HG02970 (cell line): ENCODE data around the gene SCN5A.

Experiments used
- ATAC-seq: cut with Tn5 transposase; IDR thresholded peaks from one replicate; pipeline ENCODE4 v1.9.1; 2021; ENCODE audit warnings: mild to moderate bottlenecking, moderate library complexity, moderate number of reproducible peaks; ENCODE audit not compliant: unreplicated experiment, low FRiP score

The SCN5A gene

DNA sequence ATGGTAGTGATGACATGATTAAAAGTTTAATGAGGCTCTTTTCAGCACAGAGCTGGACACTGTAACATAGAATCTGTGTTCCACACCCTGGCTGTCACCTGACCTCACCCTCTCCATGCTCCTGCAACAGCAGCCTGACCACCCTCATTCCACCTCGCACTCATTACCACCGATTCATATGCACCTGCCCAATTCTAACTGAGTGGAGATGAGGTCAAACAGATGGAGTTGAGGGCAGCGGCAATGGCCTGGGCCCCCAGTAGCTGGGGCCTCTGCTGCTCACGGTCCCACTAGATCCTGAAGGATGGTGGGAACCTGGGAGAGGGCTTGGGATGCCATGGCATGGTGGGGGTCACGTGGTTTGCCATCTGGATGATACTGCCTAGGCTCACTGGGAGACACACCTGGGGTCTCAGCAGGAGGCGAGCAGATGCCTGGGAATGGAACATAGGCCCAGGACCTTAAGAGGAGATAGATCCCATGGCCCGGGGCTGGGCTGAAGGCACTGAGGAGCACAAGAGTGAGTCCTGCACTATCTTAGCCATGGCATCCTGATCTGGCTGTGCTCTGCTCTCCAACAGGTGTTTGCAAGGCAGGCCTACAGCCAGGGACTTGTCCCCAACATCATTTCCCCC is 1.3 kb downstream of the SCN5A start:
- ATAC-seq: no peak

DNA sequence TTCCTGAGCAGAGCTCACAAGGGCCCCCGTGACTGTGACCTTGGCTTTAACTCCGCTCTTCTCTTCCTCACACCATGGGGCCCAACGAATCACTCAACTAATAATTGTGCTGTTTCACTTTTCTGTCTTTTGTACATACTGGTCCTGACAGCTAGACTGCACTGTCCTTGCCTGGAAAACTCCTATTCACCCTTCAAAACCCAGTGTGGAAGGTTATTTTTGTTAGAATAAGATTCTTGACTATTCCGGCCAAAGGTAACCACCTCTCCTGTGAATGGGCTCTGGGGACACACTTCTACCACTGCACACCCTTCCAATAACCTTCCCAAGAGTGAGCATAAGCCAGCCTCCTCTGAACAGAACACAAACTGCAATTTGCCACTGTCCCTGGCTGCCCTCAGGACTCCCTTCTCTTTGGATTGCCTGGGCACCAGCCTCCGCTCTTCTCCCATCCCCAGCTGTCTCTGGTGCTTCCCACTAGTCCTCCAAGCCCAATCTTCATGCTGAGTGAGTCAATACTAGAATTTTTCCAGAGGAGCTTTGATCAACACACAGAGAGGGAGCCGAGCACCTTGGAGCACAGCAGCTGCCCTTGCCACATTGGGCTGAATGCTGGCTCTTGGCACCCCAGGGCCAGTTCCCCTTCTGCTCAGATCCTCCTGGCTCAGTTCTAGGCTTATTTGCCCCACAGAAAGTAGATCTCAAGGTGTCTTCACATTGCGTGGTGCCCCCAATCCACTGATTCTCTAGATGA is 2.1 kb downstream of the SCN5A start:
- ATAC-seq: no peak

DNA sequence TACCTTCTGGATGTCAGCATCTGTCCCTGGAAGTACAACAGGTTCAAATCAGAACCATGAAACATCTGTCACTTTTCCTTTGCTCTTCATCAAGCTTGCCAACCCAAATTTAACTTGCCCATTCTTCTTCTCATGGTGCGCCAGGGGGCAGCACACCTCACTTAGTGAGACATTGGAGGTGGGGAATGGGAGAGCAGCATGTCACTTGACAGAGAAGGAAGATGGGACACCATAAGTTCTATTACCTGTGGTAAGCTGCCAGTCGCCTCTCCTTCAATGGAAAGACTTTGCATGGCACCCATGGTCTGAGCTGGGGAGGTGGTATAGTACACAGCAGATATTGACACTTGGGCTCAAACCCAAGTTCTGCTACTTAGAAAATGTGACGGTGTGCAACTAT is 2.9 kb downstream of the SCN5A start:
- ATAC-seq: no peak

DNA sequence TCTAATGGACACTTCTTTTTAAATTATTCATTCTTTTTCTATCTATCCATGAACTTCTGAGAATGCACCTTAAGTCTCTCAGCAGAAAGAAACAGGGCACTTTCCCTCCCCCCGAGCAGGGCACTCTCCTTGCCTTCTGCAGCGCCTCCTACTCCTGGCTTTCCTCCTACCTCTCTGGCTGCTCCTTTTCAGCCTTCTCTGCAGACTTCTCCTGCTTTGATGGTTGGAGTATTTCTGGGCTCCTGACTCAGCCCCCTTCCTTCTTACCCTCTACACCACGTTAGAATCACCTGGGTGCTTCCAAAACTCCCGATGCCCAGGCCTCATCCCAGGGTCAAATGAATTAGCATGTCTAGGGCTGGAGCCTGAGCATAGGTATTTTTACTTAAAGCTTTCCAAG is 3.4 kb downstream of the SCN5A start:
- ATAC-seq: no peak

DNA sequence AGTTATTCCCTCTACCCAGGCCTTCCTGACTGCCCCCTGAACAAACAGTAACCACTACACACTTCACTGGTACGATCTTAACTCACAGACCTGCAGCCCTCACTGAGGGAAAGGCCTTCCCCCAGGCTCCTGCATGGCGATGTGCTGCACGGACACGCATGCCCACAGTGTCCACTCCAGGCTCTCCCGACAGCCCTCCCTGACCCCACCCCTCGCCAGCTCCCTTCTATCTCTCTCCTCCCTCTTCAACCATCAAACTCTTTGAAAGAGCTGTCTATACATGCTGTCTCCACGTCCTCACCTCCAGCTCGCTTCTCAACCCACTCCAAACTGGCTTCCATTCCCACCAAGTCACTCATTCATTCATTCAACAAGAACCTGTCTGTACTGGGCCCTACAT is 3.9 kb downstream of the SCN5A start:
- no peak for ATAC-seq

DNA sequence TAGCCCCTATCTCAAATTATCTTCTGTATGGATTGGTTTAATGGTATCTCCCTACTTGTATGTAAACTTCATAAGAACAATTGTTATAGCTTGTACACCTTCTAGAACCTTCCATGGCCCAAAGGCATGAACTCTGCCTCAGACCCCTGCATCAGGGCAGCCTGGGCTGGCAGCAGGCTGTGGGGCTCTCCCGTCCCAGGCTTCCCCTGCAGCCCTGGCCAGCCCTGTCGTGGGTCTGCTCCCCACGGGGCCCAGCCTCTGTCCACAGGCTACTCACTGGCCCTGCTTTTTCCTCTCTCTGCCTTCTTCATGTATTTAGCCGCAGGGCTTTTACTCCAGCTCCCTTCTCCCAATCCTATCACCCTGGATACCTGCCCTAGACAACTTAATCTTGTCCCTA is 4.4 kb downstream of the SCN5A start:
- ATAC-seq: no peak

DNA sequence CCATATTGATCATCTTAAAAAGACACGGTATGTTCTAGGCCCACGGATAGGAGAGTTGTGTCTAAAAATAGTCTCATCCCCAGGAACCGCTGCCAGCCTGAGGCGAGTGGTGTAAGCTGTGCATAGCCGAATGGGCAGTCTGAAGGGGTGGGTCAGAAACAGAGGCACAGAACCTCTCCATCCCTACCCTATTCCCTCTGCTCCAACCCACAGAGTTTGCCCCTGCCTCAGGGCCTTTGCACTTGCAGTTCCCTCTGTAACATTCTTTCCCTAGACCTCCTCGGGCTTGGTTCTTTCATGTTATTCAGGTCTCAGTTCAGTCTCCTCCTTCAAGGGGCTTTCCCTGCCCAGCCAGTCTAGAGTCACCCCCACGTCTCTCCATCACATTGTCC is 4.8 kb downstream of the SCN5A start:
- ATAC-seq: no peak

DNA sequence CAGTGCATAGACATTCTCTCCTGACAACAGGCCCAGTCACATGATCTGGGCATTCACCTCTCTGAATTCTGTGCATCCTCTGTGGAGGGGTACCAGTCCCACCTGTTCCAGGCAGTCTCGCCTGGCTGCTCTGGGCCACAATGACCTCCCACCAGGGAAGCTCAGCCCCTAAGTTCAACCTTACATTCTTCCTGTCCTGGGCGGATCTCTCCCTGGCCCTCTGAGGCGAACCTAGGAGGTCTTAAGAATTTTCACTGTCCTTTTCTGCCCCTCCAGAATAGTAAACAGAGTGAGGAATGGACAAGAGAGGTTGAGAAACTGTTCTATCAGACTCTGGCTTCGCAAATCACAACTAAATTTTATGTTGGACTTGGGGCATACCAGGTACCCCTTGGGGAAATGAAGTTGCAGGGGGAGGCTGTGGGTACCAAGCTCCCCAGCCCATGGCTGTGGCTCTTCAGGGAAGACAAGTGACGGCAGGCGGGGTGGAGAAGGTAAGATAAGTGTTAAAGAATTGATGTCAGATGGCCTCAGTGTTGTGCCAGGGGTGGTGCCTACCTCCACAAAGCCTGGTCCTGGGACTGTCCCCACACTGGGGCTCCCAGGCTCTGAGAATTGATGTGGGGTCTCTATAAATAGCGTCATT is 5.3 kb downstream of the SCN5A start:
- ATAC-seq: no peak

DNA sequence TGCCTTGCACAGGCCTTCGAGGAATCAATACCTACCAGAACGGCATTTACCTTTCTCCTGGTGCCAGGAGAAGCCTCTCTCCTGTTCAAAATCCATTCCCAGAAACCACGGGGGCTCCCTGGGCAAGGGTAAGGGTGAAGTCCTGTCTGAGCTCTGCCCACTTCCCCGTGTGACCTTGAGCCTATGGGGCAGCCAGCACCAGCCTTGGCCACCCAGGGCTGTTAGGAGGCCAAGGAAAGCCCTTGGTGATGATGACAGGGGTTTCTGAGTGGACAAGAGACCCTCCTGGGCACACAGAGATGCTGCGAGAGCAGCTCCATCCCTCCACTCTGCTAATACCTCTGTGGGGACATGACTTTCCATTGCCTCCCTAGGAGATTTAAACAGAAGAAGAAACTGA is 5.9 kb downstream of the SCN5A start:
- ATAC-seq: no peak

DNA sequence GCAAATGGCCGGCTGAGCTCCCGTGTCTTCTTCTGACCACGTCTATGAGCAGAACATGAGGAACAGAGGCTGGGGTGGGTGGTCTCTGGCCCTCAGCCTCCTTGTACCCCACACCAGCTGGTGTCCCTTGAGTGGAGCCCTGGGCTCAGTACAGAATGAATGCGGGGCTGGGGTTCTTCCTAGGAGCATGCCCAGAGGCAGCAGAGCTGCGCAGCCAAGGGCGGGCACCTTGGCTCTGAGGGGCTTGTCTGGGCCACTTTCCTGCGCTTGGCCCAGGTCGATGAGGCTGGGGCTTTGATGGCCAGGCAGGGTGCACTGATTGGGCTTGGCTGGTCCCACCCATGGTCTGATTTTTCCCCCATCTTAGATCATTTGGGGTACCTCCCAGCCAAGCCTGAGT is 6.4 kb downstream of the SCN5A start:
- ATAC-seq: no peak

DNA sequence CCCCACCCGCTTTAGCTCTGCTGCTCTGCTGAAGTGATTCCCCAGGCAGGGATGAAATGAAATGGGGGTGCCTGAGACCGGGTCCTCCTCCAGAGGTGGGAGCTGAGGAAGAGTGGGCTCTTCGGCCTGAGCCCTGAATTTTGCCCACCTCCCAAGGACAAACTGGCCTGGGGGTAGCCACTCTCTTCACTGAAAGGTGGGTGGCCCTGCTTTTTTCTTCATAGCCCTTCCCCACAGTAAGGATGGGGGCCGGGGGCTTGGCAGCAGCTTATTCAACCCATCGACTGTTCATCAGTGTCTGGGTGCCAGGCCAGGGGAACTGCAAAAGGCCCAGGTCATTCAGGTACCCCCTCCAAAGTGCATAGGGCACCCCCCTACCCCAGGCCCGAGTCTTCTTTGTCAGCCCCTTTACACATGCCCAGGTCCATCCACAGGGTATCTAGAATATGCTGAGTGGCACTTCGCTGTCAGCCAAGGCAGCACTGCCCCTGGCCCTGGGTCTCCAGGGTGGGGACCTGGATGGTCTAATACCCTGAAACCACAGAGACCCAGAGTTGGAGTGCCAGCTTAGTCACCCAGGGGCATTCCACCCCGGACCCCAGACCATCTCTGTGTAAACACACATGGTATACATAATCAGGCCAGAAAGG is 7.9 kb downstream of the SCN5A start:
- ATAC-seq: no peak

DNA sequence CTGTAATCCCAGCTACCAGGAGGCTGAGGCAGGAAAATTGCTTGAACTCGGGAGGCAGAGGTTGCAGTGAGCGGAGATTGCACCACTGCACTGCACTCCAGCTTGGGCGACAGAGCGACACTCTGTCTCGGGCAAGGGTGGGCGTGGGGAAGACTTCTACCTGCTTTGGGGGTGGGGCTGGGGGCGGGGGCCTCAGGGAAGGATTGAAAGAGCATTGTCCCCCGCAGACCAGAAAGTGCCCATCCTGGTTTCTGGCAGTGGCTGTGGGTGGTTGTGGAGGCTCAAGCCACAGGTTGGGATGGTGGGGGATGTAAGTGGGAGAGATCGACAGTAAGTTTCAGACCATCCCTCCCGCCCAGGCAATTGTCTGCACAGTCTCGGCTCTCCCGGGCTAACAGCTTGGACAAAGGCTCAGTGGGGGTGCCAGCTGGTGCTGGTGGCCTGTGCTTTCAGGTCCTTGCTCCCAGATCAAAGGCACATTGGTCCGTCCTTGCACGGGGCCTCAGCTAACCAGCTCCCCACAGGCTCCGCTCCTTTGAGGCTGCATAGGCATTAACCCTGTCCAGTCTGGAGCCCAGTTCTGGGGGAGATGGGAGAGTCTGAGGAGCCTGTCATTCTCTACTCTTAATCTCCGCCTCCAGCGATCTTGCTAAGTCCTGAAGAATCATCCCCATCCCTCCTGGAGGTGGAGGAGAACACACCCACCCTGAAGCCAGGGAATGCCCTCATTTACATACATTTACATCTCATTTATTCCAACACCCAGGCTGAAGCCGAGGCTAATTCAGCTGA is 8.6 kb downstream of the SCN5A start:
- ATAC-seq: no peak

DNA sequence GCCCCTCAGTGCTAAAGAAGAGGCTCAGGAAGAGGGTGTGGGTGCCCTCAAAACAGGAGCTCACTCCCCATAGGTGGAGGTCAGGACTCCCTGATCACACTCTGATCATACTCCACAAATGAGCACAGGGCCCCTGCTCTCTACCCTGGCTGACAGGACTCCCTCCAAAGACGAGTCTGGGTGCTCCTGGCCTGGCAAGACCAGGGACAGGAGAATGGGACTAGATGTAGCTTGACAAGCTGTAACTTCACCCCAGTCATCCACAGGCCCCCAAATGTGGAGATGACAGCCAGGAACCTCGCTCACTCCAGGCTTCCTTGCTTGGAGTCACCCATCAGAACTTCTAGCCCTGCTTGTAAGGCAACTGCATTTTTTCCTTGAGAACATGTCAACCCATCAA is 11.1 kb downstream of the SCN5A start:
- no peak for ATAC-seq

DNA sequence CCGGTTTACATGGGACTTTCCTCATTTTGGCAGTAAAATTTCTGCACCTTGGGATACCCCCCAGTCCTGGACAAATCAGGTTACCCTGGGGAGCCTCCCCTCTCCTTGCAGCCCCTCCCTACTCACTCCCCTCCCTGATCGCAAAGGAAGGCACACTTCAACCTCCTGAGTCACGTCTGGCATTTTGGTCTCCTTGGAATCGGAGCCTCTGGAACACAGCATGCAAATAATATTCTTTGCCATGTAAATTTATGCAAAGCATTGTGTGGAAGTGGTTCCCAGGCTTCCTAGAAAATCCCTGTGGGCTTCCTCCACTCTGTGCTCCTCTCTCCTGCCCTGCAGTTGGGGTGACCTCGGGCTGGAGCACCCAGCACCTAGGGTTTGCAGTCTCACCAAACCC is 11.6 kb downstream of the SCN5A start:
- no peak for ATAC-seq

DNA sequence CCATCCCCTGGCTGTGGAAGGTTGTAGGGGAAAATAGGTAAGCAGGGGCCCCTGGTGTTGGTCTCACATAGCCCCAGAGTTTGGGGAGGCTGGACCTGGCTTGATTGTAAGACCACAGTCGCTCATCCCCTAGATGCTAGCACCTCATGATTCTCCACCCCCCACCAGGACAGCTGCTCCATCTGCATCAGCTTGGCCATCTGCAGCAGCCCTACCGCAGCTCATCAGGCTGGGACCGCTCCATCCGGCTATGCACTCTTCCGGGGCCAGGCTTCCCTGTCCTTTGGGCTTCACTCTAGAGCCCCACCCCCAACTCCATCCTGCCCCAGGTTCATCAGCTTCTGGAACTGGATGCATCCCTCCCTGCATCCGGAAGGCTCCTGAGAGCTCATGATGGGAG is 12.6 kb downstream of the SCN5A start:
- ATAC-seq: no peak

DNA sequence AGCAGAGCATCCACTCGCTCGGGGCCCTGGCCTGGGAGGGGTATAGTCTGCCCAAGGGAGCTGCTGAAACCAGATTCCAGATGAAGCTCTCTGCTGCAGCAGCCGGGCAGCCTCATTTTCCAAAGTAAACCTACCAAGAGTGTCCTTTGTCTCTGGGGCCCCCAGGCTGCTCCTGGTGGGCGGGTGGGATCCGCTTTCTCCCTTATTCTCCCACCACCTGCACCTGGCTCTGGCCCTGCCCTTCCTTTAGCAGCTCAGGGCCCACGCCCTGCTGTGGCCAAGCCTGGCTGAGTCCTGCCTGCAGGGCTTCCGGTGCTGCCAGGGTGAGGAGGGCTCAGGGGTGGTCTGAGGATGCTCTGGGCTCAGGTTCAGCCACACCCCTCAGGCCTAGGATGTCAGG is 13.0 kb downstream of the SCN5A start:
- ATAC-seq: no peak

DNA sequence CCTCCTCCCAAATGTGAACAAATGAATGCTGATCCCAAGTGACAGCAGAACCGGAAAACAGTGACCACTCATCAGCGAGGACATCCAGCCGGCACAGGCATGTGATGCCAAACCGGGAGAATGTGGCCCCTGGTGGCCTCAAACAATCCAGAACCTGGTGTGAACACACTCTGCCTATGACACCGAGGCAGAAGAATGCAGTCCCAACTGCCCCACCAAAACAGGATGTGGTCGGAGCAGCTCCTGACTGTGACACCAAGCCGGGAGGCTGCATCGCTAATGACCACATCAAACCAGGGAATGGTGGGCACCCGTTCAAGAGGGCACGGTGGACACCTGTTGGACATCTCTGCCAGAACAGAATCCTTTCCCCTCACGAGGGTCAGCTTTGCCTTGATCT is 15.4 kb downstream of the SCN5A start:
- ATAC-seq: no peak

DNA sequence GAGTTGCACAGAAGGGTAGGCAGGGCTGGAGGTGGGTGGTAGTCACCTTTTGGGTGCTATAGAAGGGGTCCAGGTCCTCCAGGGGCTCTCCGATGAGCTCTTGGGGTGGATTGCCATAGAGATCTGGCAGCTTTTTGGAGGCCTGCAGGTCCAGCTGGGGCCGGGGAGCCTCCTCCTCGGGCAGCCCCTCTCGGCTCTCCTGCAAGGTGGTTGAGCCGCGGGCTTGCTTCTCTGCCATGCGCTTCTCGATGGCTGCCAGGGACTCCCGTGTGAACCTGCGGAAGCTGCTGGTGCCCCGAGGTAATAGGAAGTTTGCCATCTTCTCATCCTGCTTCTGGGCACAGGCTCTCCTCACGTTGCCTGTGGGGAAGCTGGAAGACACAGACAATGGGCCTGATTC is 16.5 kb downstream of the SCN5A start:
- ATAC-seq: no peak

DNA sequence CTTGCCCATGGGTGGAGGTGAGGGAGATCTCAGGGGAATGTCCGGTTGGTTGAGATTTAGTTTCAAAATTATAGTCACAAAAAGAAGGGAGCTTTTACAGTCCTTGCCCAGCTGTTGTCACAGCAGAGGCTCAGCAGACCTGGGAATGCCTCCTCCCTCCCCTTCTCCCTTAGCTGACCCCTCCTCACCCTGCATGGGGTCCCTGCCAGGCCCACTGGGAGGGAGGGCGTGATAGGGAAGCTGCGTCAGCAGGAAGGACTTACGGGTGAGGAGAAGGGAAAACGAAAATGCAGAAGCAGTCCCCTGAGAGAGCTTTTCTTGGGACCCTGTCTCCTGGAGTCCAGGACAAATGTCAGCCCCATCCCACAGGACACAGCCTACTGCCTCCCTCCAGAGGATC is 18.9 kb downstream of the SCN5A start:
- ATAC-seq: no peak

DNA sequence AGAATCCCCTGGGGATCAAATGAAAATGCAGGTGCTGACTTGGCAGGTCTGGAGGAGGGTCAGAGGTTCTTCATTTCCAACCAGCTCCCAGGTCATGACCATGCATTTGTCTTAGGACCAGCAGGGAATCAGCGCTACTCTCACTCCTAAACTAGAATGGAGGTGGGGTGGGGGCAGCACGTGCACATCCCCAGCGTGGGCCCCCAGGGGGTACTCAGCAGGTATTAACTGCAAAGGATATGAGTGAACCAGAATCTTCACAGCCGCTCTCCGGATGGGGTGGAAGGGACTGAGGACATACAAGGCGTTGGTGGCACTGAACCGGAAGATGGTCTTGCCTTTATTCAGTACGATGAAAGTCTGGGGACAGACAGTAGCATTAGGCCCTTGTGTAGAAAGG is 19.4 kb downstream of the SCN5A start:
- no peak for ATAC-seq

DNA sequence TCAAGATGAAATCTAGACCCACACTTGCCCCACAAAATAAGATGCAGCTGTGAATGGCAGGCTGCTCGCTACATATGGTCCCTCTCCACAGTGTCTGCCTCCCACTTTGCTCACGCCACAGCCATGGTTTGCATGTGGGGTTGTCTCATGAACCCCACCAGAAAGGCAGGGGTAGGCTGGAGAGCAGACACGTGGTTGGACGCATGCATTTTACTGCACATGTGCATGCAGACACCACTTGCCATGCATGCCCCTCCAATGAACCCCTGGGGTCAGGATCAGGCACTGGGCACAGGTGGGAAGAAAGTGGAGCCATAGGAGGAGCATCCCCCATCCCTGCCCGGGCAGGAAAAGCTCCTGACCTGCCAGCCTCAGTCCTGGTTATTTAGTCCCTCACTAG is 20.7 kb downstream of the SCN5A start:
- no peak for ATAC-seq
